WERI-Rb-1 (cell line): ENCODE data around the gene RNF208.

Experiments
- DNase-seq: peaks from one replicate; pipeline ENCODE4 v3.0.0-alpha.2; 2020
- H3K27ac ChIP-seq: fragments of 250-450 bp; sonication (Bioruptor Pico); 2 replicates; pipeline ENCODE4 v1.5.1; 2020; ENCODE audit warnings: mild to moderate bottlenecking, moderate library complexity
- H3K27me3 ChIP-seq: fragments of 250-450 bp; sonication (Bioruptor Pico); 2 replicates; pipeline ENCODE4 v1.5.1; 2021; ENCODE audit warnings: mild to moderate bottlenecking, low read depth, moderate library complexity; ENCODE audit not compliant: insufficient read depth, severe bottlenecking
- H3K36me3 ChIP-seq: fragments of 250-450 bp; sonication (Bioruptor Pico); 2 replicates; pipeline ENCODE4 v1.5.1; 2020; ENCODE audit warnings: mild to moderate bottlenecking, moderate library complexity
- H3K4me3 ChIP-seq: 2 replicates; pipeline ENCODE4 v1.5.1; 2011; ENCODE audit warnings: low read depth, mild to moderate bottlenecking, control low read depth, low read length
- H3K9me3 ChIP-seq: fragments of 250-450 bp; sonication (Bioruptor Pico); 2 replicates; pipeline ENCODE4 v1.5.1; 2021; ENCODE audit warnings: mild to moderate bottlenecking, moderate library complexity; ENCODE audit not compliant: severe bottlenecking
- CTCF ChIP-seq: IDR thresholded peaks from 2 replicates; pipeline ENCODE4 v1.5.1; 2011; ENCODE audit warnings: low read depth, mild to moderate bottlenecking, control low read depth, inconsistent platforms, low read length

The RNF208 gene

DNA sequence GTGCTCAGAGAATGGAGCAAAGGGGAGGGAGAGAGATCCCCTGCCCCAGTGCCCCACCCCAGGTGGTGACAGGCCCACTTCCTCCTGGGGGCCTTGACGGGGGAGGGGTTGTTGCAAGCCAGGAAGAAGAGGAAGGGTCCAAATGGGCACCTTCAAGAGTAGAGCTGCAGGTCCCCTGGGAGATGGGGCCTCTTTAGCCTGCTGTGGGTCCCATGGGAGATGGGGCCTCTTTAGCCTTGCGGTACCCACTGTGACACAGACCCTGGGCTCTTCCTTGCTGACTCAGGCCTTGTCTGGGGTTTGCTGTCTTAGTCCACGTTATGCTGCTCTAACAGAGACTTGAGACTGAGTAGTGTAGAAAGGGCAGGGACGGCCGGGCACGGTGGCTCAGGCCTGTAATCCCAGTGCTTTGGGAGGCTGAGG is 45.9 kb upstream of the RNF208 start:
- no peak overlapping the region for H3K27ac ChIP-seq
- H3K4me3 ChIP-seq = no peak overlapping the region
- no peaks in the 10 kb centered on the region for H3K9me3 ChIP-seq
- TF ChIP-seq CTCF = no peak
- H3K36me3 ChIP-seq = peaks cover 9% of the 10 kb centered on the region
- H3K27me3 ChIP-seq = no peaks in the 10 kb centered on the region
- DNase-seq = no peak

DNA sequence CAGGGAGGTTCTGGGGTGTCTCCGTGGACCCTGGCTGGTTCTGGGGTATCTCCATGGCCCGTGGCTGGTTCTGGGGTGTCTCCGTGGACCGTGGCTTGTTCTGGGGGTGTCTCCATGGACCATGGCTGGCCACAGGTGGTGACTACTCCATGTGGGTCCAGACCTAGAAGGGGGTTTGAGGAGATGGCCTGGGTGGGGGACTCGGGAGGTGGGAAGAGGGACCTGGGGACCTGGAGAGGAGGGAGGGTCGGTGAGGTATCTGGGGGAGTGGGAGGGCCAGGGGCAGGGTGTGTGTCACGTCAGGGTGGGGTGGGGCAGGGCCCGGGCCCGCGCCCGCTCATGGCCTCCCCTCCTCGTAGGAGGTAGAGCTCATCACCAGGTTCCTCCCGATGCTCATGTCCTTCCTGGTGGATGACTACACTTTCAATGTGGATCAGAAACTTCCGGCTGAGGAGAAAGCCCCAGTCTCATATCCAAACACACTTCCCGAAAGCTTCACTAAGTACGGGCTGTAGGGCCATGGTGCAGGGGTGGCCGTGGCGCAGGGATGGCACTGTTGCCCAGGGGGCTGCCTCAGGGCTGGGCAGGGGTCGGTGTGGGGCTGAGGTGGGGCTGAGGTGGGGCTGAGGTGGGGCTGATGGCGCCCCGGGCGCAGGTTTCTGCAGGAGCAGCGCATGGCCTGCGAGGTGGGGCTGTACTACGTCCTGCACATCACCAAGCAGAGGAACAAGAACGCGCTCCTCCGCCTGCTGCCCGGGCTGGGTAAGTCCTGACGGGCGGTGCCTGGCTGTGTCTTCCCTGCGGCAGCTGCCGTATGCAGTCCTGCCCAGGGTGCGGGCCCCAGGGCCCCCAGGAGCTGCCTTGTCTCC is 44.8 kb upstream of the RNF208 start:
- no peak for TF ChIP-seq CTCF
- H3K4me3 ChIP-seq = no peak overlapping the region
- no peak overlapping the region for H3K27ac ChIP-seq
- peaks cover 4% of the 10 kb centered on the region; the same call in 1 of the 2 replicates for H3K36me3 ChIP-seq
- H3K9me3 ChIP-seq = no peaks in the 10 kb centered on the region
- no peak for DNase-seq
- no peaks in the 10 kb centered on the region for H3K27me3 ChIP-seq

GRCh38 chr9:137266162-137266527 is 44.1 kb upstream of the RNF208 start:
- no peak for DNase-seq
- H3K27ac ChIP-seq = no peak overlapping the region
- H3K9me3 ChIP-seq = no peaks in the 10 kb centered on the region
- no peak overlapping the region for H3K4me3 ChIP-seq
- TF ChIP-seq CTCF = no peak
- H3K27me3 ChIP-seq = no peaks in the 10 kb centered on the region
- H3K36me3 ChIP-seq = peaks cover 4% of the 10 kb centered on the region; the same call in 1 of the 2 replicates

DNA sequence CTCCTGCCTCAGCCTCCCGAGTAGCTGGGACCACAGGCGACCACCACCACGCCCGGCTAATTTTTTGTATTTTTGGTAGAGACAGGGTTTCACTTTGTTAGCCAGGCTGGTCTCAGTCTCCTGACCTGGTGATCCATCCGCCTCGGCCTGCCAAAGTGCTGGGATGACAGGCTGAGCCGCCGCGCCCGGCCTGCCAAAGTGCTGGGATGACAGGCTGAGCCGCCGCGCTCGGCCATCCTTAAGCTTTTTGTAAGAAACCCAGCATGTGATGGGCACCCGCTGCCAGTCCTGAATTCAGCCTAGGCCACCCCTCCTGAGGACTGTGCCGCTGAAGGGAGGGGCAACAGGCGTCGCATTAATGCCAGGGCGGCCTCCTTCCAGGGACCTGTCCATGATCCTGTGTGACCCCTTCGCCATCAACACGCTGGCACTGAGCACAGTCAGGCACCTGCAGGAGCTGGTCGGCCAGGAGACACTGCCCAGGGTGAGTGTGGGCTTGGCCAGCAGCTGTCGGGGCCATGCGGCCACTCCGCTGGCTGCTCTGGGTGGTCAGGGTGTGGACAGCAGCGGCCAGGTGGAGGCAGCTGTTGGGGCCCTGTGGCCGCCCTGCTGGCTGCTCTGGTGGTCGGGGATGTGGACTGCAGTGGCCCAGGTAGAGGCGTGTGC is 43.6 kb upstream of the RNF208 start:
- H3K9me3 ChIP-seq = no peaks in the 10 kb centered on the region
- no peak overlapping the region for H3K4me3 ChIP-seq
- no peaks in the 10 kb centered on the region for H3K27me3 ChIP-seq
- peaks cover 4% of the 10 kb centered on the region; the same call in 1 of the 2 replicates for H3K36me3 ChIP-seq
- no peak overlapping the region for H3K27ac ChIP-seq
- no peak for TF ChIP-seq CTCF
- DNase-seq = no peak

DNA sequence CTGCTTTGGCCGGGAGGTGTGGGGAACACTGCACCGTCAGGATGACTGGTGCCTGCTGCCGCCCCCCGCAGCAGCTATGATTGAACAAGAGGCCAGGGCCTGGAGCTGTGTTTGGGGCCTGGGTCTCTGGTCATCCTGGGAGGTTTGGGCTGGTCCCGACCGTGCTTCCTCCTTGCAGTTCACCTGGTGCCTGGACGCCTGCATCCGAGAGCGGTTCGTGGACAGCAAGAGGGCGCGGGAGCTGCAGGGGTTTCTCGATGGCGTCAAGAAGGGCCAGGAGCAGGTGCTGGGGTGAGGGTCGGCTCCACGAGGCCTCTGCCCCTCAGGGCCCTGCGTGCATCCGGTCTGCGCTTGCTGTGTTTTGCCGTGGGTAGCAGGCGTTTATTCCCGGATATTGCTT is 42.0 kb upstream of the RNF208 start:
- TF ChIP-seq CTCF = no peak
- H3K36me3 ChIP-seq = peaks cover 4% of the 10 kb centered on the region; the same call in 1 of the 2 replicates
- no peaks in the 10 kb centered on the region for H3K27me3 ChIP-seq
- H3K4me3 ChIP-seq = no peak overlapping the region
- no peak overlapping the region for H3K27ac ChIP-seq
- no peaks in the 10 kb centered on the region for H3K9me3 ChIP-seq
- no peak for DNase-seq
